Ovary (tissue), 3 donors: ENCODE measurements around the gene CALM1.

Experiments used
- EP300 ChIP-seq: sonication (generic); formaldehyde crosslinking; IDR thresholded peaks from one replicate; pipeline ENCODE4 v1.6.1; 2017; ENCODE audit warnings: antibody characterized with exemption
- TF ChIP-seq, protein P1 (sequence below), 3 donors: fragments of 450-650 bp in 2 of 3; fragments of 200-600 bp in 1 of 3; IDR thresholded peaks; one replicate each; pipeline versions ENCODE4 v1.5.1 to v1.8.0; 2016 to 2022; ENCODE audit warnings: antibody characterized with exemption in 3 of 3, mild to moderate bottlenecking in 1 of 3
- donor health status: DM: no; HTN: no; CAD: no.

DNA sequence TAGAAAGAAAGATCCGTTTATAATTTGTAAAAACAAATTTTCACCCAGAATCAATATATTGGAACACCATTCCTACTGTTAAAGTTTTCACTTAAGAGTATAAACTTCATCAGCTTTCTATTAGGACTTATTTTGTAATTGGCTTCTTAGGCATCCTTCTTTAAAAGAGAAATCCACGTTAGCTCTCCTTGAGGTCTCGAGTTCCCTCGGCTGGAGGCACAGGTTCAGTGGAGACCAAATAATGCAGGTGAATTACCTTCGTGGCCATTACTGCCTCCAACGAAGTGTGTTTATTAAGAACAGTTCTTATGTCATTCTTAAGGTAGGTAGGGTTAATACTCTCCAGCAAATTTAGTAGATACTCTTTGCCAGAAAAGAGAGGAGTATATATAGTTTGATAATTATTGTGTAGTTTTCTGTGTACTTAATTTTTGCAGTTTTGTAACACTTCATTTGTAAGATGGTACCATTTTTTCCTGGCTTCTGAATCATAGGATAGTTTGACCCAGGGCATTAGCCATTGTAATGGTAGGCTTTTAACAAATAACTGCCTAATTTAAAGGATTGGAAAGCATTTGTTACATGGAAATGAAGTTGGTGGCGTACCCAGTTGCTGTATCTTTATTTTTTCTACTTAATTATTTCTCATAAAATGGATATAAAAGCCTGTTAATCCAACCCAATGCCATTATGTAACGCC is 2.2 kb downstream of the CALM1 start:
- TF ChIP-seq, protein P1, sequence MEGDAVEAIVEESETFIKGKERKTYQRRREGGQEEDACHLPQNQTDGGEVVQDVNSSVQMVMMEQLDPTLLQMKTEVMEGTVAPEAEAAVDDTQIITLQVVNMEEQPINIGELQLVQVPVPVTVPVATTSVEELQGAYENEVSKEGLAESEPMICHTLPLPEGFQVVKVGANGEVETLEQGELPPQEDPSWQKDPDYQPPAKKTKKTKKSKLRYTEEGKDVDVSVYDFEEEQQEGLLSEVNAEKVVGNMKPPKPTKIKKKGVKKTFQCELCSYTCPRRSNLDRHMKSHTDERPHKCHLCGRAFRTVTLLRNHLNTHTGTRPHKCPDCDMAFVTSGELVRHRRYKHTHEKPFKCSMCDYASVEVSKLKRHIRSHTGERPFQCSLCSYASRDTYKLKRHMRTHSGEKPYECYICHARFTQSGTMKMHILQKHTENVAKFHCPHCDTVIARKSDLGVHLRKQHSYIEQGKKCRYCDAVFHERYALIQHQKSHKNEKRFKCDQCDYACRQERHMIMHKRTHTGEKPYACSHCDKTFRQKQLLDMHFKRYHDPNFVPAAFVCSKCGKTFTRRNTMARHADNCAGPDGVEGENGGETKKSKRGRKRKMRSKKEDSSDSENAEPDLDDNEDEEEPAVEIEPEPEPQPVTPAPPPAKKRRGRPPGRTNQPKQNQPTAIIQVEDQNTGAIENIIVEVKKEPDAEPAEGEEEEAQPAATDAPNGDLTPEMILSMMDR (IDR thresholded peaks at IDR 0.05) = no peak
- TF ChIP-seq EP300 = no peak
